ENCODE results near the gene VWA3B. TPM values are rescaled to one million over a fixed set of nuclear protein-coding genes. Genes with fewer than 3 reads are reported as not detected.

The VWA3B gene
- total and polyA plus RNA-seq, 4 donors, result 0.36 to 1.1 (median 1.0) TPM; not detected in 1

- H3K4me1 ChIP-seq (ENCODE audit: control insufficient read depth in 1 of 2, insufficient read depth in 2 of 2, low read length in 2 of 2), result peaks cover 1 to 4% of the 10 kb centered on the region in 2 donors
- no peak for ATAC-seq (ENCODE audit: low FRiP score)
- DNase-seq, result no peak
- no peaks in the 10 kb centered on the region for H3K27me3 ChIP-seq (ENCODE audit: control insufficient read depth in 1 of 2, insufficient read depth in 2 of 2, low read length in 1 of 2)
- no peaks in the 10 kb centered on the region for H3K36me3 ChIP-seq (ENCODE audit: control insufficient read depth in 1 of 2, insufficient read depth in 2 of 2, low read length in 1 of 2)
- H3K27ac ChIP-seq (ENCODE audit: low read depth in 1 of 2, low read length in 2 of 2), result no peak overlapping the region
- 95 to 98% methylated on average over 5 of the region's 5 CpGs for WGBS, 2 donors
- intact Hi-C loops (cut with DNase I), result no loop called here
- no peak overlapping the region for H3K4me3 ChIP-seq (ENCODE audit: low read length in 2 of 2)
- no peaks in the 10 kb centered on the region for H3K9me3 ChIP-seq (ENCODE audit: control insufficient read depth, low read length)
These were observed 78.6 kb downstream of the VWA3B start for GRCh38 chr2:98165516-98166071.

GRCh38 chr2:98167916-98168315 lies 80.9 kb downstream of the VWA3B start:
- no peak overlapping the region for H3K27ac ChIP-seq (ENCODE audit: low read depth in 1 of 2, low read length in 2 of 2)
- no peaks in the 10 kb centered on the region for H3K9me3 ChIP-seq (ENCODE audit: control insufficient read depth, low read length)
- H3K36me3 ChIP-seq (ENCODE audit: control insufficient read depth in 1 of 2, insufficient read depth in 2 of 2, low read length in 1 of 2), result no peaks in the 10 kb centered on the region
- no peak for ATAC-seq (ENCODE audit: low FRiP score)
- DNase-seq, result no peak
- 43 to 58% methylated on average over 2 of the region's 2 CpGs for WGBS, 2 donors
- H3K27me3 ChIP-seq (ENCODE audit: control insufficient read depth in 1 of 2, insufficient read depth in 2 of 2, low read length in 1 of 2), result no peaks in the 10 kb centered on the region
- H3K4me1 ChIP-seq (ENCODE audit: control insufficient read depth in 1 of 2, insufficient read depth in 2 of 2, low read length in 2 of 2), result peaks cover 0 to 4% of the 10 kb centered on the region in 2 donors
- intact Hi-C loops (cut with DNase I), result no loop called here
- no peak overlapping the region for H3K4me3 ChIP-seq (ENCODE audit: low read length in 2 of 2)

- no peak for ATAC-seq (ENCODE audit: low FRiP score)
- Histone ChIP-seq H3K4me1 (ENCODE audit: control insufficient read depth in 1 of 2, insufficient read depth in 2 of 2, low read length in 2 of 2) (peaks cover 0 to 4% of the 10 kb centered on the region in 2 donors), H3K36me3 (ENCODE audit: control insufficient read depth in 1 of 2, insufficient read depth in 2 of 2, low read length in 1 of 2) (no peaks in the 10 kb centered on the region), H3K27me3 (ENCODE audit: control insufficient read depth in 1 of 2, insufficient read depth in 2 of 2, low read length in 1 of 2) (no peaks in the 10 kb centered on the region), H3K27ac (ENCODE audit: low read depth in 1 of 2, low read length in 2 of 2) (no peak overlapping the region), H3K4me3 (ENCODE audit: low read length in 2 of 2) (no peak overlapping the region), H3K9me3 (ENCODE audit: control insufficient read depth, low read length) (no peaks in the 10 kb centered on the region)
- 70 to 75% methylated on average over 3 of the region's 3 CpGs for whole genome bisulfite sequencing, 2 donors
- DNase-seq, result no peak
- intact Hi-C loops (cut with DNase I), result no loop called here
These were observed 83.1 kb downstream of the VWA3B start for GRCh38 chr2:98170076-98170475.

GRCh38 chr2:98172150-98172765 lies 85.3 kb downstream of the VWA3B start:
- no peaks in the 10 kb centered on the region for H3K9me3 ChIP-seq (ENCODE audit: control insufficient read depth, low read length)
- ATAC-seq (ENCODE audit: low FRiP score), result no peak
- H3K4me3 ChIP-seq (ENCODE audit: low read length in 2 of 2), result no peak overlapping the region
- H3K4me1 ChIP-seq (ENCODE audit: control insufficient read depth in 1 of 2, insufficient read depth in 2 of 2, low read length in 2 of 2), result peaks cover 0 to 4% of the 10 kb centered on the region in 2 donors
- H3K36me3 ChIP-seq (ENCODE audit: control insufficient read depth in 1 of 2, insufficient read depth in 2 of 2, low read length in 1 of 2), result no peaks in the 10 kb centered on the region
- H3K27me3 ChIP-seq (ENCODE audit: control insufficient read depth in 1 of 2, insufficient read depth in 2 of 2, low read length in 1 of 2), result no peaks in the 10 kb centered on the region
- intact Hi-C loops (cut with DNase I), result no loop called here
- no peak for DNase-seq
- no peak overlapping the region for H3K27ac ChIP-seq (ENCODE audit: low read depth in 1 of 2, low read length in 2 of 2)
- 44 to 47% methylated on average over 14 of the region's 14 CpGs for WGBS, 2 donors

GRCh38 chr2:98172951-98173350 lies 86.0 kb downstream of the VWA3B start:
- intact Hi-C loops (cut with DNase I), result no loop called here
- WGBS, 2 donors, result 90 to 92% methylated on average over 2 of the region's 2 CpGs

GRCh38 chr2:98175811-98176210 lies 88.8 kb downstream of the VWA3B start:
- no peak for ATAC-seq (ENCODE audit: low FRiP score)
- DNase-seq, result no peak

More at GRCh38 chr2:98172951-98173350, 86.0 kb downstream of the VWA3B start:
- Histone ChIP-seq H3K9me3 (ENCODE audit: control insufficient read depth, low read length) (no peaks in the 10 kb centered on the region), H3K27ac (ENCODE audit: low read depth in 1 of 2, low read length in 2 of 2) (no peak overlapping the region), H3K4me3 (ENCODE audit: low read length in 2 of 2) (no peak overlapping the region), H3K4me1 (ENCODE audit: control insufficient read depth in 1 of 2, insufficient read depth in 2 of 2, low read length in 2 of 2) (no peaks in the 10 kb centered on the region), H3K27me3 (ENCODE audit: control insufficient read depth in 1 of 2, insufficient read depth in 2 of 2, low read length in 1 of 2) (no peaks in the 10 kb centered on the region), H3K36me3 (ENCODE audit: control insufficient read depth in 1 of 2, insufficient read depth in 2 of 2, low read length in 1 of 2) (no peaks in the 10 kb centered on the region)
- no peak for ATAC-seq (ENCODE audit: low FRiP score)
- no peak for DNase-seq

GRCh38 chr2:98177286-98177685 lies 90.3 kb downstream of the VWA3B start:
- Histone ChIP-seq H3K4me3 (ENCODE audit: low read length in 2 of 2) (no peak overlapping the region), H3K36me3 (ENCODE audit: control insufficient read depth in 1 of 2, insufficient read depth in 2 of 2, low read length in 1 of 2) (no peaks in the 10 kb centered on the region), H3K27me3 (ENCODE audit: control insufficient read depth in 1 of 2, insufficient read depth in 2 of 2, low read length in 1 of 2) (no peaks in the 10 kb centered on the region), H3K9me3 (ENCODE audit: control insufficient read depth, low read length) (no peaks in the 10 kb centered on the region), H3K4me1 (ENCODE audit: control insufficient read depth in 1 of 2, insufficient read depth in 2 of 2, low read length in 2 of 2) (no peaks in the 10 kb centered on the region), H3K27ac (ENCODE audit: low read depth in 1 of 2, low read length in 2 of 2) (no peak overlapping the region)
- DNase-seq (no peak), ATAC-seq (ENCODE audit: low FRiP score) (no peak)
- intact Hi-C loops (cut with DNase I), result no loop called here
- WGBS, 2 donors, result 52 to 56% methylated on average over 2 of the region's 2 CpGs

More at GRCh38 chr2:98175811-98176210, 88.8 kb downstream of the VWA3B start:
- H3K9me3 ChIP-seq (ENCODE audit: control insufficient read depth, low read length), result no peaks in the 10 kb centered on the region
- H3K4me3 ChIP-seq (ENCODE audit: low read length in 2 of 2), result no peak overlapping the region
- H3K27me3 ChIP-seq (ENCODE audit: control insufficient read depth in 1 of 2, insufficient read depth in 2 of 2, low read length in 1 of 2), result no peaks in the 10 kb centered on the region
- WGBS, 2 donors, result 66 to 69% methylated on average over 6 of the region's 6 CpGs
- H3K36me3 ChIP-seq (ENCODE audit: control insufficient read depth in 1 of 2, insufficient read depth in 2 of 2, low read length in 1 of 2), result no peaks in the 10 kb centered on the region
- H3K27ac ChIP-seq (ENCODE audit: low read depth in 1 of 2, low read length in 2 of 2), result no peak overlapping the region
- no peaks in the 10 kb centered on the region for H3K4me1 ChIP-seq (ENCODE audit: control insufficient read depth in 1 of 2, insufficient read depth in 2 of 2, low read length in 2 of 2)
- intact Hi-C loops (cut with DNase I), result no loop called here

GRCh38 chr2:98177986-98178385 lies 91.0 kb downstream of the VWA3B start:
- H3K27me3 ChIP-seq (ENCODE audit: control insufficient read depth in 1 of 2, insufficient read depth in 2 of 2, low read length in 1 of 2), result no peaks in the 10 kb centered on the region
- DNase-seq (no peak), ATAC-seq (ENCODE audit: low FRiP score) (no peak)
- no peak overlapping the region for H3K27ac ChIP-seq (ENCODE audit: low read depth in 1 of 2, low read length in 2 of 2)
- no peak overlapping the region for H3K4me3 ChIP-seq (ENCODE audit: low read length in 2 of 2)
- intact Hi-C loops (cut with DNase I), result no loop called here
- H3K4me1 ChIP-seq (ENCODE audit: control insufficient read depth in 1 of 2, insufficient read depth in 2 of 2, low read length in 2 of 2), result no peaks in the 10 kb centered on the region
- H3K9me3 ChIP-seq (ENCODE audit: control insufficient read depth, low read length), result no peaks in the 10 kb centered on the region
- H3K36me3 ChIP-seq (ENCODE audit: control insufficient read depth in 1 of 2, insufficient read depth in 2 of 2, low read length in 1 of 2), result no peaks in the 10 kb centered on the region
- WGBS, 2 donors, result 78 to 79% methylated on average over 6 of the region's 6 CpGs

- no peaks in the 10 kb centered on the region for H3K36me3 ChIP-seq (ENCODE audit: control insufficient read depth in 1 of 2, insufficient read depth in 2 of 2, low read length in 1 of 2)
- no peak overlapping the region for H3K27ac ChIP-seq (ENCODE audit: low read depth in 1 of 2, low read length in 2 of 2)
- no peaks in the 10 kb centered on the region for H3K4me1 ChIP-seq (ENCODE audit: control insufficient read depth in 1 of 2, insufficient read depth in 2 of 2, low read length in 2 of 2)
- 87 to 93% methylated on average over 2 of the region's 2 CpGs for WGBS, 2 donors
- H3K27me3 ChIP-seq (ENCODE audit: control insufficient read depth in 1 of 2, insufficient read depth in 2 of 2, low read length in 1 of 2), result no peaks in the 10 kb centered on the region
- no peak overlapping the region for H3K4me3 ChIP-seq (ENCODE audit: low read length in 2 of 2)
- DNase-seq (no peak), ATAC-seq (ENCODE audit: low FRiP score) (no peak)
- no peaks in the 10 kb centered on the region for H3K9me3 ChIP-seq (ENCODE audit: control insufficient read depth, low read length)
- intact Hi-C loops (cut with DNase I), result no loop called here
These were observed 93.5 kb downstream of the VWA3B start for GRCh38 chr2:98180456-98180855.
